GM18907 (cell line): ENCODE measurements around the gene PTH.

Experiments
- ATAC-seq: cut with Tn5 transposase; IDR thresholded peaks from one replicate; pipeline ENCODE4 v1.9.1; 2021; ENCODE audit warnings: mild to moderate bottlenecking, moderate library complexity; ENCODE audit not compliant: unreplicated experiment

PTH gene

DNA sequence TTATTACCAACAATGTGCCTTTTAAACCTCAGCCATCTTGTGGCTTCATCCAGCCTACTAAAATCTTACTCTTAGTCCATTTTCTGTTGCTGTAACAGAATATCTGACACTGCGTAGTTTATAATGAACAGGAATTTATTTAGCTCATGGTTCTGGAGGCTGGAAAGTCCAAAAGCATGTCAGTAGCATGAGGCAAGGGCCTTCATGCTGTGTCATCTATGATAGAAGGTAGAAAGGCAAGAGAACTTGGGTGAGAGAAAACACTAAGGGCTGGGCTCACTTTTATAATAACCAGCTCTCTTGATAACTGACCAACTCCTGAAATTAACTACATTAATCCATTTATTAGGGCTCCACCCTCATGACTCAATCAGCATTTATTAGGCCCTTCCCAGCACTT lies 46.3 kb downstream of the PTH start:
- no peak for ATAC-seq

DNA sequence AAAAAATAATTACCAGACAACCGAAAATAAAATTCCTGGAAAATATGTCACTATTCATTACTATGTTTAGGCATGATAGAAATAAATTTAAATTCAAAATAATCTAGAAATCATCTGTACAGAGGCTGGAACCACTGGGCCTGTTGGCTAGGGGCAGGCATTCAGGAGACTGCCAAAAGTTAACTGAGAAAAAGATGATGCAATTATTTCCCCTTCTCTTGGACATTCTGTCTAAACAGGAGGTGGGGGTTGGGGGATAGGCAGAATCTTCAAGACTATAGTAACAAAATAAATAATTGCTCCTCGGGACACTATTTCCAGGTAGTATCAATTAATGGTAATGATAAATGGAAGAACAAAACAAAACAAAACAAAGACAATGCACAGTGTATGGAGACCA lies 46.9 kb downstream of the PTH start:
- no peak for ATAC-seq

DNA sequence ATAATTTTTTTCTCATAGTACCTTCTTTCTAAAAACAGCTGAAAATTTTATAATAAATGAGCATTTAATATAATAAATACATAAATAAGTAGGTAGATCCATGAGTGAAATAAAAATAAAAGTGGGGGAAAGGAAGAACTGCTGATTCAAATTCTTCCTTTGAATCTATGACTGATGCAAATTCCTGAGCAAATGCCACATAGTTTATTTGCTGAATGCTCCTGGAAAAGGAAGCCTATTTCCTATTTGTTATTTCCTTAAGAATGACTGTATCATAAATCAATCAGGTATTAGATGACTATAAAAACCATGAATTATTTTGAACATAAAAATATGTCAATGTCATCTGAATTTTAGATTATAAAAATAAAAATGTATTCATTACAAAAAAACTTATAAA lies 49.4 kb downstream of the PTH start:
- no peak for ATAC-seq

DNA sequence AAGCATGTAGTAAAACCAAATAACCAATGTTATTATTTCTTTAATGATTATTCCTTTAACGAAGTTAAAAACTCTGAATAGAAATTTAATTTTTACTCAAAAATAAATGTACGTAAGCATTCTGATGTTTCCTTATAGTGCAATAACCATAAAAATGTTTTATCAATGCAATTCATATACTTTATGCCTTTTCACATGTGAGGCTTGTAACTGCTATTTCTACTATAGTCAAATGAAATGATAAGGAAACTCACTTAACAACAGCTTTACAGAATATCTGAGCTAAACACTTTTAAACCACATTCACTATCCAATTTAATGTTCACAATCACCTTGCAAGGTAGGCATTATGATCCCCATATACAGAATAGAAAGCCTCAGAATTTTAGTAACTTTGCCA lies 50.2 kb downstream of the PTH start:
- no peak for ATAC-seq
